MCF 10A (cell line): Measurements from ENCODE around the gene SHLD1. TPM values are rescaled to one million over a fixed set of nuclear protein-coding genes. Genes with fewer than 3 reads are reported as not detected.
A peak's percentile ranks its signal among the peaks of the same experiment; 100 is the strongest.

Experiments used
- BruUV-seq: library from RNA; stranded (reverse); fragments of 400-500 nt; replicated peaks from 2 replicates; lab custom pipeline; 2021; lab: Mats Ljungman, UMichigan
- CTCF ChIA-PET: fragments of 300-600 bp; sonication (Branson Sonifier 250); formaldehyde crosslinking; extraction: SDS; loops from one replicate; lab custom pipeline; 2021; ENCODE audit warnings: antibody characterized with exemption, inconsistent platforms; lab: Yijun Ruan, JAX
- POLR2A ChIA-PET: fragments of 300-600, 350-650 bp; sonication (Branson Sonifier 250); formaldehyde crosslinking; extraction: SDS; loops from one replicate; lab custom pipeline; 2020; ENCODE audit warnings: antibody characterized with exemption, inconsistent platforms; lab: Yijun Ruan, JAX
- DNase-seq: peaks from one replicate; pipeline ENCODE4 v3.0.0-alpha.2; 2018; ENCODE audit not compliant: unreplicated experiment
- H3K27ac Mint-ChIP-seq: one replicate; pipeline ENCODE4 v1.8.0; 2022; ENCODE audit warnings: mild to moderate bottlenecking, low read depth, mixed read lengths; ENCODE audit not compliant: unreplicated experiment
- H3K27me3 Mint-ChIP-seq: one replicate; pipeline ENCODE4 v1.8.0; 2022; ENCODE audit warnings: mixed read lengths; ENCODE audit not compliant: insufficient read depth, unreplicated experiment
- H3K36me3 Mint-ChIP-seq: one replicate; pipeline ENCODE4 v1.8.0; 2022; ENCODE audit warnings: mild to moderate bottlenecking, moderate library complexity, mixed read lengths; ENCODE audit not compliant: insufficient read depth, unreplicated experiment
- H3K4me1 Mint-ChIP-seq: one replicate; pipeline ENCODE4 v1.8.0; 2022; ENCODE audit warnings: mixed read lengths; ENCODE audit not compliant: insufficient read depth, unreplicated experiment
- H3K4me3 Mint-ChIP-seq: one replicate; pipeline ENCODE4 v1.8.0; 2022; ENCODE audit warnings: mild to moderate bottlenecking, moderate library complexity, mixed read lengths; ENCODE audit not compliant: unreplicated experiment
- H3K9me3 Mint-ChIP-seq: one replicate; pipeline ENCODE4 v1.8.0; 2022; ENCODE audit warnings: mixed read lengths; ENCODE audit not compliant: unreplicated experiment
- CTCF ChIP-seq: fragments of 200-600 bp; IDR thresholded peaks from one replicate; pipeline ENCODE4 v1.8.0; 2022; ENCODE audit warnings: antibody characterized with exemption, mild to moderate bottlenecking; ENCODE audit not compliant: unreplicated experiment
- intact Hi-C: fragments of 100-400 bp; cut with micrococcal nuclease; formaldehyde crosslinking; loops from 2 replicates; pipeline ENCODE4 v1.14.1; 2022
- total RNA-seq: library from RNA; stranded (reverse); gene quantifications from 2 replicates; pipeline ENCODE4 v1.2.3, GENCODE V29; 2022

Gene SHLD1
- total RNA-seq, 1 experiment from 2014 or later = 2.3 TPM

- Mint-ChIP-seq H3K27ac (no peak overlapping the region), H3K9me3 (no peaks in the 10 kb centered on the region), H3K27me3 (no peaks in the 10 kb centered on the region), H3K36me3 (no peaks in the 10 kb centered on the region), H3K4me3 (no peak overlapping the region), H3K4me1 (peaks cover 25% of the 10 kb centered on the region)
- BruUV-seq = no TSS peak
- no peak for TF ChIP-seq CTCF
- peak; percentile 10 for DNase-seq
- POLR2A ChIA-PET = no interaction called here
- CTCF ChIA-PET = interaction anchor here (0.5 to 0.7 kb wide), 5 partner anchors 14 to 737 kb away, joined by 3 to 4 read pairs (median 3); no protein-coding TSS in a partner anchor
- intact Hi-C loops = no loop called here
These were observed 137.2 kb downstream of the SHLD1 start for GRCh38 chr20:5887386-5887785.

GRCh38 chr20:5888041-5888440, 137.8 kb downstream of the SHLD1 start:
- no TSS peak for BruUV-seq
- ChIA-PET CTCF (no interaction called here), POLR2A (no interaction called here)
- no peaks in the 10 kb centered on the region for H3K27me3 Mint-ChIP-seq
- intact Hi-C loops = no loop called here
- no peak overlapping the region for H3K27ac Mint-ChIP-seq
- H3K4me3 Mint-ChIP-seq = no peak overlapping the region
- TF ChIP-seq CTCF = no peak
- peaks cover 25% of the 10 kb centered on the region for H3K4me1 Mint-ChIP-seq
- no peaks in the 10 kb centered on the region for H3K9me3 Mint-ChIP-seq
- no peaks in the 10 kb centered on the region for H3K36me3 Mint-ChIP-seq
- peak; percentile 31 for DNase-seq

- Mint-ChIP-seq H3K9me3 (no peaks in the 10 kb centered on the region), H3K36me3 (no peaks in the 10 kb centered on the region), H3K27me3 (no peaks in the 10 kb centered on the region), H3K27ac (peak overlapping the region; percentile 76), H3K4me1 (peaks cover 36% of the 10 kb centered on the region), H3K4me3 (no peak overlapping the region)
- POLR2A ChIA-PET = interaction anchor here (0.7 to 1.5 kb wide), 4 partner anchors 9 to 58 kb away, joined by 3 to 5 read pairs (median 4); no protein-coding TSS in a partner anchor
- no TSS peak for BruUV-seq
- CTCF ChIA-PET = no interaction called here
- no peak for TF ChIP-seq CTCF
- intact Hi-C loops = no loop called here
- DNase-seq = peak; percentile 69
These were observed 140.7 kb downstream of the SHLD1 start for GRCh38 chr20:5890773-5891441.

- no TSS peak for BruUV-seq
- intact Hi-C loops = no loop called here
- CTCF ChIA-PET = interaction anchor here (0.6 kb wide), 1 partner anchor 97 kb away, joined by 7 read pairs; no protein-coding TSS in a partner anchor
These were observed 142.9 kb downstream of the SHLD1 start for GRCh38 chr20:5893052-5893451.

More at GRCh38 chr20:5893052-5893451, 142.9 kb downstream of the SHLD1 start:
- Mint-ChIP-seq H3K4me1 (peaks cover 27% of the 10 kb centered on the region), H3K9me3 (peaks cover 13% of the 10 kb centered on the region), H3K27me3 (peaks cover 12% of the 10 kb centered on the region), H3K36me3 (no peaks in the 10 kb centered on the region), H3K4me3 (no peak overlapping the region), H3K27ac (no peak overlapping the region)
- POLR2A ChIA-PET = interaction anchor here (1.6 kb wide), 1 partner anchor 143 kb away, joined by 4 read pairs; the partner anchor contains the start of gene SHLD1
- TF ChIP-seq CTCF = no peak
- DNase-seq = no peak
